Adrenal gland (tissue), 12 donors: Measurements from ENCODE around the gene BPIFB6. TPM values are rescaled to one million over a fixed set of nuclear protein-coding genes. Genes with fewer than 3 reads are reported as not detected.

Experiments
- DNase-seq, 7 donors: peaks; one replicate each; pipeline ENCODE4 v3.0.0-alpha.2; 2019 to 2020
- H3K27ac ChIP-seq, 5 donors: fragments of 200-600 bp; sonication (generic) in 4 of 5; 1 replicate in 3 of 5; 2 replicates in 2 of 5; pipeline versions ENCODE4 v1.5.1 to v1.8.0; 2016 to 2020; ENCODE audit warnings: mild to moderate bottlenecking in 1 of 5
- H3K27me3 ChIP-seq: fragments of 200-600 bp; 2 replicates; pipeline ENCODE4 v1.8.0; 2021
- H3K36me3 ChIP-seq, 2 donors: fragments of 200-600 bp; replicated peaks in 1 of 2; 1 replicate in 1 of 2; 2 replicates in 1 of 2; pipeline versions ENCODE4 v1.5.1 to v1.8.0; 2018 to 2022
- H3K4me1 ChIP-seq, 2 donors: fragments of 200-600 bp; replicated peaks in 1 of 2; 1 replicate in 1 of 2; 2 replicates in 1 of 2; pipeline versions ENCODE4 v1.5.1 to v1.8.0; 2018 to 2021
- H3K4me3 ChIP-seq, 4 donors: fragments of 200-600 bp; sonication (generic) in 3 of 4; one replicate each; pipeline ENCODE4 v1.5.1; 2016 to 2018
- H3K9me3 ChIP-seq, 3 donors: fragments of 200-600 bp; sonication (generic) in 1 of 3; replicated peaks in 1 of 3; 1 replicate in 2 of 3; 2 replicates in 1 of 3; pipeline versions ENCODE4 v1.5.1 to v1.8.0; 2016 to 2021
- CTCF ChIP-seq, 6 experiments: fragments of 450-650 bp in 4 of 6; fragments of 200-600 bp in 2 of 6; sonication (generic) in 1 of 6; IDR thresholded peaks; 1 replicate in 5 of 6; 2 replicates in 1 of 6; pipeline versions ENCODE4 v1.5.1 to v1.8.0; 2016 to 2021; ENCODE audit warnings: antibody characterized with exemption in 6 of 6, mild to moderate bottlenecking in 2 of 6, moderate library complexity in 1 of 6
- POLR2A ChIP-seq, 2 donors: fragments of 450-650 bp; IDR thresholded peaks; one replicate each; pipeline ENCODE4 v1.6.1; 2017; ENCODE audit warnings: antibody characterized with exemption in 2 of 2, mild to moderate bottlenecking in 2 of 2, moderate library complexity in 1 of 2
- WGBS, 4 donors: extraction: QIAGEN DNeasy Blood & Tissue Kit in 2 of 4; methylation state at CpG; one replicate each; pipeline versions ENCODE4 v1.1.5 to v1.1.7; 2013 to 2017; 5-methylcytosine and 5-hydroxymethylcytosine counted together
- intact Hi-C, 2 donors: fragments of 100-400 bp; cut with DNase I; formaldehyde crosslinking; loops; one replicate each; pipeline versions ENCODE4 v1.14.1 to v1.15.0; 2022 to 2023
- polyA plus RNA-seq, 3 donors: library from polyadenylated mRNA; stranded (reverse); fragments of 200-250 nt in 2 of 3; fragments of 350-450 nt in 1 of 3; fragmentation: Illumina TruSeq in 1 of 3; extraction: RNeasy Lipid Tissue Mini Kit (QIAGEN cat#74804) in 1 of 3; gene quantifications; one replicate each; pipeline ENCODE4 v1.2.3, GENCODE V29; 2013 to 2014
- total RNA-seq, 9 donors: library from RNA; depleted of rRNA in 4 of 9; stranded (reverse); fragments of >200 nt in 4 of 9; fragments of 120-200 nt in 1 of 9; fragmentation: NEBNext Ultra II Directional in 1 of 9; extraction: Animal tissue kit (Norgen Biotek cat#: 25700) in 1 of 9; gene quantifications; one replicate each; pipeline versions ENCODE4 v1.1.0 to v1.2.4, GENCODE V29; 2013 to 2023
- donor health status: healthy with polysubstance abuse.
- donor health status: Bipolar disorder and iron deficiency.
- donor health status: DM: yes; HTN: yes; CAD: no.
- donor health status: DM: no; HTN: no; CAD: no.
- donor health status: DM: no; HTN: no; CAD: no.
- donor health status: DM: yes; HTN: yes; CAD: no.

BPIFB6 gene
- total and polyA plus RNA-seq, 12 donors = not detected

GRCh38 chr20:33014336-33015113 is 16.9 kb upstream of the BPIFB6 start:
- TF ChIP-seq CTCF (IDR thresholded peaks at IDR 0.05) = no peak
- WGBS, 4 donors = 60 to 79% (median 68%) methylated on average over 11 to 16 of the region's 16 CpGs
- no peaks in the 10 kb centered on the region for H3K36me3 ChIP-seq
- intact Hi-C loops = no loop called here
- H3K27ac ChIP-seq = no peak overlapping the region
- H3K4me1 ChIP-seq = no peaks in the 10 kb centered on the region
- peaks cover 7% of the 10 kb centered on the region for H3K27me3 ChIP-seq
- no peak for DNase-seq
- no peak overlapping the region for H3K4me3 ChIP-seq
- H3K9me3 ChIP-seq = no peaks in the 10 kb centered on the region

GRCh38 chr20:33015114-33015484 is 16.3 kb upstream of the BPIFB6 start:
- 55 to 70% (median 60%) methylated on average over 10 of the region's 10 CpGs for WGBS, 4 donors
- TF ChIP-seq CTCF (IDR thresholded peaks at IDR 0.05) (no peak), POLR2A (IDR thresholded peaks at IDR 0.05) (no peak)
- no peaks in the 10 kb centered on the region for H3K4me1 ChIP-seq
- peaks cover 7% of the 10 kb centered on the region for H3K27me3 ChIP-seq
- H3K9me3 ChIP-seq = no peaks in the 10 kb centered on the region
- DNase-seq = no peak
- no peaks in the 10 kb centered on the region for H3K36me3 ChIP-seq
- no peak overlapping the region for H3K4me3 ChIP-seq
- H3K27ac ChIP-seq = no peak overlapping the region
- intact Hi-C loops = no loop called here

- H3K36me3 ChIP-seq = no peaks in the 10 kb centered on the region
- H3K27ac ChIP-seq = no peak overlapping the region
- no peaks in the 10 kb centered on the region for H3K9me3 ChIP-seq
- no peaks in the 10 kb centered on the region for H3K4me1 ChIP-seq
- intact Hi-C loops = no loop called here
- WGBS, 4 donors = 57 to 73% (median 62%) methylated on average over 14 to 15 of the region's 15 CpGs
- peaks cover 7% of the 10 kb centered on the region for H3K27me3 ChIP-seq
- DNase-seq = no peak
- no peak overlapping the region for H3K4me3 ChIP-seq
- TF ChIP-seq POLR2A (IDR thresholded peaks at IDR 0.05) (no peak), CTCF (IDR thresholded peaks at IDR 0.05) (no peak)
These were observed 15.5 kb upstream of the BPIFB6 start for GRCh38 chr20:33015700-33016580.

- no peak for DNase-seq
- Histone ChIP-seq H3K4me3 (no peak overlapping the region), H3K27me3 (peaks cover 7% of the 10 kb centered on the region), H3K9me3 (no peaks in the 10 kb centered on the region), H3K36me3 (no peaks in the 10 kb centered on the region), H3K27ac (no peak overlapping the region), H3K4me1 (no peaks in the 10 kb centered on the region)
- no peak for TF ChIP-seq CTCF (IDR thresholded peaks at IDR 0.05)
- no peak for TF ChIP-seq POLR2A (IDR thresholded peaks at IDR 0.05)
- 65 to 83% (median 79%) methylated on average over 5 to 7 of the region's 7 CpGs for WGBS, 4 donors
- intact Hi-C loops = no loop called here
These were observed 14.8 kb upstream of the BPIFB6 start for GRCh38 chr20:33016581-33017109.
